H1 (cell line): ENCODE measurements around the gene ZDHHC11. TPM values are rescaled to one million over a fixed set of nuclear protein-coding genes. Genes with fewer than 3 reads are reported as not detected.
A peak's percentile ranks its signal among the peaks of the same experiment; 100 is the strongest.
"Not testable (repeated sequence)": the region's sequence is repeated elsewhere in the genome, so short reads cannot be mapped to it uniquely, and the experiment has no call there.

ENCODE experiments used
- CTCF ChIA-PET: fragments of 300-600 bp; sonication (Branson Sonifier 250); formaldehyde crosslinking; loops from one replicate; lab custom pipeline; 2021; ENCODE audit not compliant: partially characterized antibody; lab: Charles Lee
- POLR2A ChIA-PET: fragments of 300-600 bp; sonication (Branson Sonifier 250); formaldehyde crosslinking; loops from one replicate; lab custom pipeline; 2021; ENCODE audit warnings: inconsistent platforms; ENCODE audit not compliant: partially characterized antibody; lab: Charles Lee
- DNase-seq, 2 experiments: peaks; one replicate each; pipeline versions ENCODE4 v3.0.0 to v3.0.0-alpha.2; 2010 to 2022; ENCODE audit warnings: low spot score in 2 of 2, low read depth in 1 of 2, mixed read lengths in 1 of 2
- FAIRE-seq: peaks from 2 replicates; lab custom pipeline; 2011; peaks lifted over from hg19 to GRCh38; lab: Jason Lieb, UNC
- H2AFZ ChIP-seq: 2 replicates; pipeline ENCODE4 v1.8.1; 2012; ENCODE audit warnings: low read length, inconsistent platforms
- H2AK5ac ChIP-seq: 2 replicates; pipeline ENCODE4 v1.6.1; 2013; ENCODE audit warnings: low read depth, low read length
- H2BK120ac ChIP-seq: replicated peaks from 2 replicates; pipeline ENCODE3; 2013; ENCODE audit warnings: low read depth, low read length, inconsistent platforms
- H2BK12ac ChIP-seq: 2 replicates; pipeline ENCODE4 v1.6.1; 2013; ENCODE audit warnings: low read depth, low read length
- H2BK15ac ChIP-seq: 2 replicates; pipeline ENCODE4 v1.6.1; 2013; ENCODE audit warnings: low read length
- H2BK20ac ChIP-seq: 2 replicates; pipeline ENCODE4 v1.6.1; 2013; ENCODE audit warnings: low read length
- H2BK5ac ChIP-seq: 2 replicates; pipeline ENCODE4 v1.6.1; 2013; ENCODE audit warnings: low read depth, low read length
- H3K14ac ChIP-seq: 2 replicates; pipeline ENCODE4 v1.6.1; 2013; ENCODE audit warnings: inconsistent platforms; ENCODE audit not compliant: insufficient read length
- H3K18ac ChIP-seq: 2 replicates; pipeline ENCODE4 v1.6.1; 2013; ENCODE audit warnings: low read length; ENCODE audit errors: extremely low read depth
- H3K23ac ChIP-seq: 2 replicates; pipeline ENCODE4 v1.6.1; 2013; ENCODE audit warnings: inconsistent platforms; ENCODE audit not compliant: insufficient read length
- H3K23me2 ChIP-seq: 2 replicates; pipeline ENCODE4 v1.6.1; 2013; ENCODE audit warnings: low read depth, low read length
- H3K27ac ChIP-seq: 2 replicates; pipeline ENCODE4 v1.6.1; 2011; ENCODE audit warnings: low read depth, low read length, inconsistent platforms
- H3K27me3 ChIP-seq, 4 experiments: replicated peaks in 1 of 4; 1 replicate in 1 of 4; 2 replicates in 3 of 4; pipeline versions ENCODE4 v1.6.1 to v1.8.1; 2011 to 2013; ENCODE audit warnings: low read length in 3 of 4, mild to moderate bottlenecking in 3 of 4, inconsistent platforms in 2 of 4, mixed read lengths in 2 of 4, moderate library complexity in 1 of 4; ENCODE audit not compliant: control insufficient read depth in 3 of 4, insufficient read depth in 3 of 4; ENCODE audit errors: extremely low read depth in 1 of 4
- H3K36me3 ChIP-seq, 4 experiments: 2 replicates each; pipeline versions ENCODE4 v1.6.1 to v1.8.1; 2011 to 2013; ENCODE audit warnings: mild to moderate bottlenecking in 4 of 4, low read length in 3 of 4, moderate library complexity in 2 of 4, control low read depth in 1 of 4, inconsistent platforms in 1 of 4; ENCODE audit not compliant: insufficient read depth in 4 of 4, control insufficient read depth in 2 of 4
- H3K4ac ChIP-seq: replicated peaks from 2 replicates; pipeline ENCODE3; 2013; ENCODE audit warnings: low read length, low read depth, mixed read lengths, inconsistent platforms; ENCODE audit not compliant: insufficient read length
- H3K4me1 ChIP-seq, 4 experiments: replicated peaks in 1 of 4; 1 replicate in 1 of 4; 2 replicates in 3 of 4; pipeline versions ENCODE4 v1.6.1 to v1.8.1; 2011 to 2013; ENCODE audit warnings: low read length in 3 of 4, inconsistent platforms in 2 of 4, mixed read lengths in 1 of 4; ENCODE audit not compliant: insufficient read depth in 4 of 4, control insufficient read depth in 3 of 4
- H3K4me2 ChIP-seq, 2 experiments: 2 replicates each; pipeline versions ENCODE4 v1.6.1 to v1.8.1; 2011 to 2013; ENCODE audit warnings: low read depth in 2 of 2, low read length in 2 of 2, control low read depth in 1 of 2, inconsistent platforms in 1 of 2, mild to moderate bottlenecking in 1 of 2; ENCODE audit not compliant: insufficient read depth in 1 of 2
- H3K4me3 ChIP-seq, 4 experiments: fragments of 200-600, 300-600 bp in 1 of 4; sonication (generic), shearing (Covaris generic), sonication (Bioruptor Twin) in 1 of 4; 2 replicates each; pipeline versions ENCODE4 v1.5.1 to v1.8.1; 2011 to 2016; ENCODE audit warnings: low read length in 4 of 4, low read depth in 3 of 4, control low read depth in 2 of 4, inconsistent platforms in 2 of 4, mild to moderate bottlenecking in 2 of 4, mixed read lengths in 1 of 4, moderate library complexity in 1 of 4; ENCODE audit not compliant: insufficient read depth in 2 of 4; ENCODE audit errors: extremely low read depth in 1 of 4
- H3K56ac ChIP-seq: replicated peaks from 2 replicates; pipeline ENCODE3; 2013; ENCODE audit warnings: low read depth, mild to moderate bottlenecking, mixed read lengths, low read length, inconsistent platforms; ENCODE audit not compliant: insufficient read length
- H3K79me1 ChIP-seq: 2 replicates; pipeline ENCODE4 v1.6.1; 2013; ENCODE audit warnings: low read depth, low read length, control low read depth
- H3K79me2 ChIP-seq, 2 experiments: 2 replicates each; pipeline versions ENCODE4 v1.6.1 to v1.8.1; 2012 to 2013; ENCODE audit warnings: low read length in 2 of 2, mild to moderate bottlenecking in 2 of 2, inconsistent platforms in 1 of 2; ENCODE audit not compliant: insufficient read depth in 2 of 2, control insufficient read depth in 1 of 2
- H3K9ac ChIP-seq, 4 experiments: replicated peaks in 1 of 4; 1 replicate in 1 of 4; 2 replicates in 3 of 4; pipeline versions ENCODE4 v1.6.1 to v1.8.1; 2011 to 2013; ENCODE audit warnings: low read depth in 3 of 4, low read length in 3 of 4, control low read depth in 2 of 4, mild to moderate bottlenecking in 2 of 4, moderate library complexity in 2 of 4, inconsistent platforms in 1 of 4; ENCODE audit errors: extremely low read depth in 1 of 4
- H3K9me3 ChIP-seq, 2 experiments: 2 replicates each; pipeline versions ENCODE4 v1.6.1 to v1.8.1; 2012 to 2013; ENCODE audit warnings: mild to moderate bottlenecking in 2 of 2, moderate library complexity in 2 of 2, control low read depth in 1 of 2, inconsistent platforms in 1 of 2, low read depth in 1 of 2, low read length in 1 of 2, mixed read lengths in 1 of 2; ENCODE audit not compliant: insufficient read depth in 2 of 2
- H4K20me1 ChIP-seq, 2 experiments: replicated peaks in 1 of 2; 2 replicates each; pipeline versions ENCODE3 to v1.8.1; 2011 to 2013; ENCODE audit warnings: inconsistent platforms in 2 of 2, low read length in 2 of 2, mild to moderate bottlenecking in 1 of 2; ENCODE audit not compliant: insufficient read depth in 2 of 2, control insufficient read depth in 1 of 2
- H4K5ac ChIP-seq: 2 replicates; pipeline ENCODE4 v1.6.1; 2013; ENCODE audit warnings: low read length, low read depth, mixed read lengths, inconsistent platforms; ENCODE audit not compliant: insufficient read length
- H4K8ac ChIP-seq: 2 replicates; pipeline ENCODE4 v1.8.0; 2013; ENCODE audit warnings: mild to moderate bottlenecking, moderate library complexity, low read length, inconsistent platforms; ENCODE audit not compliant: insufficient read depth; ENCODE audit errors: extremely low read depth
- H4K91ac ChIP-seq: replicated peaks from 2 replicates; pipeline ENCODE3; 2013; ENCODE audit warnings: low read length, mixed read lengths, inconsistent platforms; ENCODE audit not compliant: insufficient read length
- WGBS, 2 experiments: shearing (Covaris generic) in 1 of 2; methylation state at CpG; one replicate each; pipeline versions ENCODE4 v1.1.6 to v1.1.7; 2013 to 2015; ENCODE audit warnings: low lambda C conversion rate in 2 of 2, mixed read lengths in 2 of 2, inconsistent platforms in 1 of 2, low coverage in 1 of 2, missing lambda C conversion rate in 1 of 2; ENCODE audit not compliant: insufficient replicate concordance in 2 of 2, insufficient coverage in 1 of 2, insufficient read length in 1 of 2; ENCODE audit errors: extremely low coverage in 1 of 2, missing lambda C conversion rate in 1 of 2; 5-methylcytosine and 5-hydroxymethylcytosine counted together
- polyA plus RNA-seq, 7 experiments: library from polyadenylated mRNA; depleted of rRNA in 3 of 7; stranded (reverse) in 5 of 7; unstranded in 2 of 7; fragments of >200 nt in 5 of 7; fragments of 200-250 nt in 2 of 7; gene quantifications; 1 replicate in 5 of 7; 2 replicates in 1 of 7; 4 replicates in 1 of 7; pipeline versions ENCODE4 v1.2.1 to v1.2.3, GENCODE V29; 2011 to 2013; ENCODE audit warnings: missing spikeins in 2 of 7, mixed read lengths in 2 of 7
- total RNA-seq: library from RNA; stranded (reverse); fragmentation: NEBNext Ultra II Directional; extraction: Animal tissue kit (Norgen Biotek cat#: 25700); gene quantifications from 2 replicates; pipeline ENCODE4 v1.2.1, GENCODE V29; 2021

The ZDHHC11 gene
- total and polyA plus RNA-seq, 2 of the 8 experiments (the other 6 are each of a cell fraction or from before 2014, with no cell fraction given), result 4.7 to 16.6 TPM

- H3K56ac ChIP-seq, H3K23ac ChIP-seq, H3K23me2 ChIP-seq, H3K9ac ChIP-seq, H3K18ac ChIP-seq, H3K4me2 ChIP-seq, H3K4ac ChIP-seq, H3K4me3 ChIP-seq, H3K27ac ChIP-seq, H4K20me1 ChIP-seq, H3K36me3 ChIP-seq, H3K79me2 ChIP-seq, H3K79me1 ChIP-seq, FAIRE-seq, H3K9me3 ChIP-seq, H2BK5ac ChIP-seq, H2AK5ac ChIP-seq, H2BK15ac ChIP-seq, H2AFZ ChIP-seq, H2BK20ac ChIP-seq, H3K14ac ChIP-seq, H3K4me1 ChIP-seq, H2BK120ac ChIP-seq, H4K91ac ChIP-seq, H2BK12ac ChIP-seq, CTCF ChIA-PET, H4K5ac ChIP-seq, H3K27me3 ChIP-seq, H4K8ac ChIP-seq: not testable (repeated sequence)
- DNase-seq, result peak in 1 of 2 experiments; percentile 4
- POLR2A ChIA-PET, result interaction anchor here (1.0 kb wide), 1 partner anchor 20 kb away, joined by 4 read pairs; no protein-coding TSS in a partner anchor
- WGBS, 2 experiments, result 92% methylated on average over 7 of the region's 10 CpGs; no CpG with 5 or more reads in 1 of the 2 experiments
These were observed 9.8 kb downstream of the ZDHHC11 start for GRCh38 chr5:840974-841435.
